Jurkat, Clone E6-1 (cell line): ENCODE results near the gene PRKCE.
"Not testable (repeated sequence)": the region's sequence is repeated elsewhere in the genome, so short reads cannot be mapped to it uniquely, and the experiment has no call there.

Experiments used
- DNase-seq: peaks from one replicate; pipeline ENCODE4 v3.0.0-alpha.2; 2011; ENCODE audit warnings: low read depth, low spot score
- H3K4me3 ChIP-seq: 2 replicates; pipeline ENCODE4 v1.5.1; 2011; ENCODE audit warnings: mild to moderate bottlenecking, low read length, control low read depth, moderate library complexity

The PRKCE gene

GRCh38 chr2:45858872-45859271 is 207.4 kb downstream of the PRKCE start:
- not testable (repeated sequence) for DNase-seq, H3K4me3 ChIP-seq

- no peak overlapping the region for H3K4me3 ChIP-seq
- DNase-seq = no peak
Measured at GRCh38 chr2:45859682-45860081, 208.2 kb downstream of the PRKCE start.

- no peak for DNase-seq
- H3K4me3 ChIP-seq = peak overlapping the region; percentile 44
Measured at GRCh38 chr2:45860136-45861121, 209.0 kb downstream of the PRKCE start.

- H3K4me3 ChIP-seq = no peak overlapping the region
- peak; percentile 19 for DNase-seq
Measured at GRCh38 chr2:45862843-45863242, 211.4 kb downstream of the PRKCE start.

GRCh38 chr2:45864121-45864520 is 212.6 kb downstream of the PRKCE start:
- no peak for DNase-seq
- no peak overlapping the region for H3K4me3 ChIP-seq

- H3K4me3 ChIP-seq = no peak overlapping the region
- no peak for DNase-seq
Measured at GRCh38 chr2:45867349-45867748, 215.9 kb downstream of the PRKCE start.

- DNase-seq = no peak
- no peak overlapping the region for H3K4me3 ChIP-seq
Measured at GRCh38 chr2:45867800-45868199, 216.3 kb downstream of the PRKCE start.

- no peak for DNase-seq
- no peak overlapping the region for H3K4me3 ChIP-seq
Measured at GRCh38 chr2:45869165-45869501, 217.7 kb downstream of the PRKCE start.

GRCh38 chr2:45871025-45871424 is 219.6 kb downstream of the PRKCE start:
- DNase-seq = no peak

GRCh38 chr2:45871541-45871940 is 220.1 kb downstream of the PRKCE start:
- no peak overlapping the region for H3K4me3 ChIP-seq
- no peak for DNase-seq

More at GRCh38 chr2:45871025-45871424, 219.6 kb downstream of the PRKCE start:
- H3K4me3 ChIP-seq = no peak overlapping the region

- H3K4me3 ChIP-seq = no peak overlapping the region
- no peak for DNase-seq
Measured at GRCh38 chr2:45872211-45872610, 220.7 kb downstream of the PRKCE start.

- DNase-seq = no peak
- H3K4me3 ChIP-seq = no peak overlapping the region
Measured at GRCh38 chr2:45874344-45874743, 222.9 kb downstream of the PRKCE start.

GRCh38 chr2:45876611-45877010 is 225.1 kb downstream of the PRKCE start:
- no peak for DNase-seq
- no peak overlapping the region for H3K4me3 ChIP-seq

GRCh38 chr2:45879406-45879805 is 227.9 kb downstream of the PRKCE start:
- no peak for DNase-seq
- no peak overlapping the region for H3K4me3 ChIP-seq

GRCh38 chr2:45879936-45880335 is 228.5 kb downstream of the PRKCE start:
- DNase-seq = no peak
- no peak overlapping the region for H3K4me3 ChIP-seq

- no peak for DNase-seq
- H3K4me3 ChIP-seq = no peak overlapping the region
Measured at GRCh38 chr2:45881970-45882581, 230.6 kb downstream of the PRKCE start.

GRCh38 chr2:45882707-45883602 is 231.5 kb downstream of the PRKCE start:
- no peak overlapping the region for H3K4me3 ChIP-seq
- no peak for DNase-seq

- H3K4me3 ChIP-seq = no peak overlapping the region
- no peak for DNase-seq
Measured at GRCh38 chr2:45883603-45884000, 232.1 kb downstream of the PRKCE start.

- no peak overlapping the region for H3K4me3 ChIP-seq
- DNase-seq = no peak
Measured at GRCh38 chr2:45884126-45884525, 232.7 kb downstream of the PRKCE start.
